HG03280 (cell line): ENCODE data around the gene TAB3.
A peak's percentile ranks its signal among the peaks of the same experiment; 100 is the strongest.

Source experiments
- ATAC-seq: cut with Tn5 transposase; IDR thresholded peaks from one replicate; pipeline ENCODE4 v1.9.1; 2021; ENCODE audit warnings: mild to moderate bottlenecking, moderate library complexity; ENCODE audit not compliant: unreplicated experiment

TAB3 gene

GRCh38 chrX:30885136-30885535 is 3.9 kb downstream of the TAB3 start:
- no peak for ATAC-seq

- no peak for ATAC-seq
Observed at GRCh38 chrX:30883138-30883537, 5.9 kb downstream of the TAB3 start.

GRCh38 chrX:30881797-30882196 is 7.3 kb downstream of the TAB3 start:
- ATAC-seq = no peak

- ATAC-seq = no peak
Observed at GRCh38 chrX:30881390-30881789, 7.7 kb downstream of the TAB3 start.

- ATAC-seq = no peak
Observed at GRCh38 chrX:30880058-30880457, 9.0 kb downstream of the TAB3 start.

GRCh38 chrX:30876367-30876766 is 12.7 kb downstream of the TAB3 start:
- ATAC-seq = no peak

GRCh38 chrX:30875957-30876356 is 13.1 kb downstream of the TAB3 start:
- no peak for ATAC-seq

- no peak for ATAC-seq
Observed at GRCh38 chrX:30874851-30875250, 14.2 kb downstream of the TAB3 start.

- ATAC-seq = no peak
Observed at GRCh38 chrX:30870572-30870971, 18.5 kb downstream of the TAB3 start.

GRCh38 chrX:30865612-30866011 is 23.4 kb downstream of the TAB3 start:
- no peak for ATAC-seq

GRCh38 chrX:30865015-30865414 is 24.0 kb downstream of the TAB3 start:
- no peak for ATAC-seq

GRCh38 chrX:30864383-30864785 is 24.7 kb downstream of the TAB3 start:
- ATAC-seq = no peak

- ATAC-seq = no peak
Observed at GRCh38 chrX:30863974-30864373, 25.1 kb downstream of the TAB3 start.

GRCh38 chrX:30858098-30858497 is 31.0 kb downstream of the TAB3 start:
- no peak for ATAC-seq

- no peak for ATAC-seq
Observed at GRCh38 chrX:30851449-30851848, 37.6 kb downstream of the TAB3 start.

GRCh38 chrX:30835373-30835772 is 53.7 kb downstream of the TAB3 start:
- ATAC-seq = no peak

GRCh38 chrX:30833896-30834295 is 55.2 kb downstream of the TAB3 start:
- ATAC-seq = no peak

- no peak for ATAC-seq
Observed at GRCh38 chrX:30831082-30831481, 58.0 kb downstream of the TAB3 start.

GRCh38 chrX:30830326-30830943 is 58.6 kb downstream of the TAB3 start:
- ATAC-seq = no peak

GRCh38 chrX:30824275-30824674 is 64.8 kb downstream of the TAB3 start:
- ATAC-seq = no peak

- ATAC-seq = no peak
Observed at GRCh38 chrX:30822764-30823163, 66.3 kb downstream of the TAB3 start.

- peak; percentile 74 for ATAC-seq
Observed at GRCh38 chrX:30822068-30822681, 66.9 kb downstream of the TAB3 start.

- ATAC-seq = no peak
Observed at GRCh38 chrX:30821116-30821515, 67.9 kb downstream of the TAB3 start.
